GM12874 (cell line): Measurements from ENCODE around the gene SLC24A3.

Experiments
- CTCF ChIP-seq: IDR thresholded peaks from 2 replicates; pipeline ENCODE4 v1.5.1; 2011; ENCODE audit warnings: low read depth, mild to moderate bottlenecking, control low read depth, low read length, moderate library complexity; ENCODE audit not compliant: insufficient read depth

Gene SLC24A3

GRCh38 chr20:19688031-19688806 lies 475.8 kb downstream of the SLC24A3 start:
- TF ChIP-seq CTCF, result peak; percentile 41

GRCh38 chr20:19690462-19690861 lies 478.0 kb downstream of the SLC24A3 start:
- TF ChIP-seq CTCF, result no peak

GRCh38 chr20:19691125-19691524 lies 478.7 kb downstream of the SLC24A3 start:
- TF ChIP-seq CTCF, result no peak

DNA sequence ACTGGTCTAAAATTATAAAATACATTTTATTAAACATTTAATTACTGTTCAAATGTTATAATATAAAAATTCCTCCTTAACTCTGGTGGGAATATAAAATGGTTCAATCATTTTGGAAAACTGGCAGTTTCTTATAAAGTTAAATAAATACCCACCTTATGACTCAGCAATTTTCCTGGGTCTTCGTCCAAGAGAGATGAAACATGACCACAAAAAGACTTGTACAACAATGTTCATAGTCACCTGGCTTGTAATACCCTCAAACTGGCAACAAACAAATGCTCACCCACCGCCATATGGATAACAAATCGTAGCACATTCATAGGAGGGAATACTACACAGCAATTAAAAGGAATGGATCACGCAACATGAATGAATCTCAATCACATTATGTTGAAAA lies 479.7 kb downstream of the SLC24A3 start:
- no peak for TF ChIP-seq CTCF

- TF ChIP-seq CTCF, result peak; percentile 86
These were observed 480.3 kb downstream of the SLC24A3 start for GRCh38 chr20:19692685-19693119.

GRCh38 chr20:19693508-19693907 lies 481.1 kb downstream of the SLC24A3 start:
- no peak for TF ChIP-seq CTCF

GRCh38 chr20:19695081-19695480 lies 482.6 kb downstream of the SLC24A3 start:
- TF ChIP-seq CTCF, result no peak
